Kidney epithelial cell (primary cell): ENCODE data around the gene AKT3. TPM values are rescaled to one million over a fixed set of nuclear protein-coding genes. Genes with fewer than 3 reads are reported as not detected.

Experiments
- DNase-seq: peaks from one replicate; pipeline ENCODE4 v3.0.0-alpha.2; 2010; ENCODE audit warnings: low read depth
- H3K27me3 ChIP-seq: 2 replicates; pipeline ENCODE4 v1.6.0; 2011; ENCODE audit warnings: low read length; ENCODE audit not compliant: control insufficient read depth, insufficient read depth
- H3K36me3 ChIP-seq: 2 replicates; pipeline ENCODE4 v1.5.1; 2011; ENCODE audit warnings: low read length; ENCODE audit not compliant: control insufficient read depth, insufficient read depth
- H3K4me3 ChIP-seq: 2 replicates; pipeline ENCODE4 v1.5.1; 2011; ENCODE audit warnings: low read depth, mild to moderate bottlenecking, control low read depth, low read length
- CTCF ChIP-seq: IDR thresholded peaks from 2 replicates; pipeline ENCODE4 v1.5.1; 2011; ENCODE audit warnings: mild to moderate bottlenecking, moderate library complexity, low read length, control low read depth, inconsistent platforms; ENCODE audit not compliant: insufficient read depth, poor library complexity, severe bottlenecking
- total RNA-seq: library from RNA; depleted of rRNA; stranded (reverse); fragments of >200 nt; gene quantifications from 2 replicates; pipeline ENCODE4 v1.2.3, GENCODE V29; 2015

The AKT3 gene
- total RNA-seq, 1 donor from 2014 or later: 13.1 TPM

DNA sequence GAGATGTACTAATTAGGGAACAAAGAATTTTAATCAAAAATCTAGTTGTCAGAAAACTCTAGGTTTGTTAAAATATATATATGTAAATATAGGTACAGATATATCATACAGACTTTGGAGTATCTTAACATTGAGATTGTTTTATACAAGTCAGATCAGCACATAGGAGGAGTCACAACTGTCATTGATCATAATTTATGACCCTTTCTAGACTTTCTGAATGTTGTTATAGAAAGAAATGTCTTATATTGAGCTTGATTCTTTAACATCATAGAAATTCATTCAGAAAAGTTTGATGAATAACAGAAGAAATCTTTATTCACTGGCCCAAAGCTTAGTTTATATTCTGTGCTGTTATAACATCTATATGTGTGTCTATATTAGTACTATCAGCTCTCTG lies 408.4 kb downstream of the AKT3 start:
- H3K4me3 ChIP-seq: no peak overlapping the region
- no peaks in the 10 kb centered on the region for H3K36me3 ChIP-seq
- no peak for TF ChIP-seq CTCF
- no peak for DNase-seq
- no peaks in the 10 kb centered on the region for H3K27me3 ChIP-seq

GRCh38 chr1:243440406-243440805 lies 409.6 kb downstream of the AKT3 start:
- DNase-seq: no peak
- Histone ChIP-seq H3K36me3 (no peaks in the 10 kb centered on the region), H3K27me3 (no peaks in the 10 kb centered on the region), H3K4me3 (no peak overlapping the region)
- TF ChIP-seq CTCF: no peak

DNA sequence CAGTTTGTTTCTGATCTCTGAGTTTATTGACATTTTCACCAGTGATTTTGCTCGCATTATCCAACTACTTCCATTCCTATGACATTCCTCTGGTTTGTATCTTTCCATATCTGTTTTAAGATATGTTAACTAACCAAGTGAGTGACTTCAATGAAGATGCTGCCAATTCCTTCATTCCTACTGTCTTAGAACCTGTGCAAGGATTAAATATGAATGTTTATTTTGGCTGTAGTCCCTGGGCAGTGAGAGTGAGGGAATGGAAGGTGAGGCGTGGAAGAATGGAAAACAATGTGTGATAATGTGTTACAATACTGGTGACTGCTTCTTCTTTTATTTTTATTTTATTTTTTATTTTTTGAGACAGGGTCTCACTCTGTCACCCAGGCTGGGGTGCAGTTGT lies 411.2 kb downstream of the AKT3 start:
- Histone ChIP-seq H3K36me3 (no peaks in the 10 kb centered on the region), H3K4me3 (no peak overlapping the region), H3K27me3 (no peaks in the 10 kb centered on the region)
- TF ChIP-seq CTCF: no peak
- no peak for DNase-seq

Other genes with a start within 250 kb of the AKT3 start
- gene ZBTB18, start 201.0 kb upstream of the AKT3 start, total RNA-seq: 7.9 and 8.7 TPM in 2 replicates